H9 (cell line): ENCODE results near the gene ATRN. TPM values are rescaled to one million over a fixed set of nuclear protein-coding genes. Genes with fewer than 3 reads are reported as not detected.
A peak's percentile ranks its signal among the peaks of the same experiment; 100 is the strongest.

Experiments used
- DNase-seq: peaks from one replicate; pipeline ENCODE4 v3.0.0-alpha.2; 2017
- H2AFZ ChIP-seq: one replicate; pipeline ENCODE4 v1.6.1; 2013; ENCODE audit warnings: mild to moderate bottlenecking, low read length, control low read depth, moderate library complexity
- H2AK5ac ChIP-seq: 2 replicates; pipeline ENCODE4 v1.6.1; 2013; ENCODE audit warnings: low read length, control low read depth, mixed read lengths; ENCODE audit not compliant: insufficient read length
- H2BK120ac ChIP-seq: one replicate; pipeline ENCODE4 v1.6.1; 2013; ENCODE audit warnings: low read depth, mild to moderate bottlenecking, low read length, control low read depth, inconsistent platforms; ENCODE audit not compliant: poor library complexity, severe bottlenecking
- H2BK12ac ChIP-seq: 2 replicates; pipeline ENCODE4 v1.6.1; 2013; ENCODE audit warnings: low read length, control low read depth, mixed read lengths, low read depth; ENCODE audit not compliant: insufficient read length
- H2BK15ac ChIP-seq: 2 replicates; pipeline ENCODE4 v1.6.1; 2013; ENCODE audit warnings: low read depth, low read length, control low read depth
- H2BK20ac ChIP-seq: one replicate; pipeline ENCODE4 v1.6.1; 2013; ENCODE audit warnings: low read depth, mild to moderate bottlenecking, low read length, control low read depth, inconsistent platforms; ENCODE audit not compliant: poor library complexity, severe bottlenecking
- H2BK5ac ChIP-seq: 2 replicates; pipeline ENCODE4 v1.6.1; 2013; ENCODE audit warnings: low read length, control low read depth, mixed read lengths; ENCODE audit not compliant: insufficient read length
- H3K14ac ChIP-seq: 2 replicates; pipeline ENCODE4 v1.6.1; 2013; ENCODE audit warnings: low read length, control low read depth; ENCODE audit not compliant: insufficient read depth
- H3K18ac ChIP-seq: 2 replicates; pipeline ENCODE4 v1.6.1; 2013; ENCODE audit warnings: low read depth, mild to moderate bottlenecking, mixed read lengths, low read length, control low read depth; ENCODE audit not compliant: insufficient read length
- H3K23ac ChIP-seq: 2 replicates; pipeline ENCODE4 v1.6.1; 2013; ENCODE audit warnings: low read length, control low read depth, mixed read lengths, low read depth; ENCODE audit not compliant: insufficient read length
- H3K23me2 ChIP-seq: 2 replicates; pipeline ENCODE4 v1.6.1; 2013; ENCODE audit warnings: low read depth, mild to moderate bottlenecking, mixed read lengths, low read length, control low read depth; ENCODE audit not compliant: insufficient read length, poor library complexity, severe bottlenecking
- H3K27ac ChIP-seq: 2 replicates; pipeline ENCODE4 v1.5.1; 2013; ENCODE audit warnings: low read length, control low read depth, mixed read lengths, low read depth; ENCODE audit not compliant: insufficient read length
- H3K27me3 ChIP-seq: 2 replicates; pipeline ENCODE4 v1.6.1; 2013; ENCODE audit warnings: low read length, control low read depth, inconsistent platforms; ENCODE audit not compliant: insufficient read depth
- H3K4ac ChIP-seq: 2 replicates; pipeline ENCODE4 v1.6.1; 2013; ENCODE audit warnings: low read depth, mild to moderate bottlenecking, control low read depth, inconsistent platforms, low read length, moderate library complexity
- H3K4me1 ChIP-seq: 2 replicates; pipeline ENCODE4 v1.6.1; 2013; ENCODE audit warnings: low read length, control low read depth, inconsistent platforms; ENCODE audit not compliant: insufficient read depth
- H3K4me2 ChIP-seq: 2 replicates; pipeline ENCODE4 v1.6.1; 2013; ENCODE audit warnings: low read length, control low read depth, mixed read lengths; ENCODE audit not compliant: insufficient read length, insufficient read depth
- H3K56ac ChIP-seq: 2 replicates; pipeline ENCODE4 v1.6.1; 2013; ENCODE audit warnings: low read depth, mild to moderate bottlenecking, mixed read lengths, low read length, control low read depth; ENCODE audit not compliant: insufficient read length
- H3K79me1 ChIP-seq: 2 replicates; pipeline ENCODE4 v1.6.1; 2013; ENCODE audit warnings: low read depth, mild to moderate bottlenecking, moderate library complexity, low read length, control low read depth, inconsistent platforms; ENCODE audit not compliant: insufficient read depth, poor library complexity, severe bottlenecking
- H3K79me2 ChIP-seq: 2 replicates; pipeline ENCODE4 v1.6.1; 2013; ENCODE audit warnings: low read length, control low read depth, inconsistent platforms; ENCODE audit not compliant: insufficient read depth
- H3K9ac ChIP-seq: 2 replicates; pipeline ENCODE4 v1.6.1; 2013; ENCODE audit warnings: low read length, control low read depth, mixed read lengths; ENCODE audit not compliant: insufficient read length; ENCODE audit errors: extremely low read depth
- H3K9me3 ChIP-seq: one replicate; pipeline ENCODE4 v1.6.1; 2013; ENCODE audit warnings: low read depth, low read length, inconsistent platforms; ENCODE audit not compliant: control insufficient read depth
- H3T11ph ChIP-seq: one replicate; pipeline ENCODE4 v1.6.1; 2013; ENCODE audit warnings: mild to moderate bottlenecking, low read length, control low read depth, inconsistent platforms
- H4K20me1 ChIP-seq: one replicate; pipeline ENCODE4 v1.6.1; 2013; ENCODE audit not compliant: control insufficient read depth, insufficient read length, insufficient read depth
- H4K5ac ChIP-seq: 2 replicates; pipeline ENCODE4 v1.6.1; 2013; ENCODE audit warnings: low read depth, mild to moderate bottlenecking, mixed read lengths, low read length, control low read depth; ENCODE audit not compliant: insufficient read length
- H4K8ac ChIP-seq: replicated peaks from 2 replicates; pipeline ENCODE4 v1.6.1; 2013; ENCODE audit warnings: low read length, control low read depth, mixed read lengths, low read depth; ENCODE audit not compliant: insufficient read length
- H4K91ac ChIP-seq: 2 replicates; pipeline ENCODE4 v1.6.1; 2013; ENCODE audit warnings: low read depth, mild to moderate bottlenecking, moderate library complexity, mixed read lengths, low read length, control low read depth; ENCODE audit not compliant: insufficient read length
- H3K27ac Mint-ChIP-seq, 3 experiments: 2 replicates in 2 of 3; 3 replicates in 1 of 3; pipeline ENCODE4 v1.8.0; 2020 to 2021; ENCODE audit warnings: mixed read lengths in 3 of 3, mild to moderate bottlenecking in 1 of 3, moderate library complexity in 1 of 3
- H3K27me3 Mint-ChIP-seq: 2 replicates; pipeline ENCODE4 v1.8.0; 2021; ENCODE audit warnings: low read depth, mild to moderate bottlenecking, moderate library complexity, mixed read lengths
- H3K36me3 Mint-ChIP-seq, 3 experiments: 2 replicates in 2 of 3; 3 replicates in 1 of 3; pipeline ENCODE4 v1.8.0; 2020 to 2021; ENCODE audit warnings: low read depth in 3 of 3, mixed read lengths in 3 of 3; ENCODE audit not compliant: insufficient read depth in 1 of 3
- H3K4me1 Mint-ChIP-seq, 2 experiments: 2 replicates each; pipeline ENCODE4 v1.8.0; 2020; ENCODE audit warnings: mixed read lengths in 2 of 2
- H3K4me3 Mint-ChIP-seq, 2 experiments: 2 replicates in 1 of 2; 3 replicates in 1 of 2; pipeline ENCODE4 v1.8.0; 2020 to 2021; ENCODE audit warnings: mild to moderate bottlenecking in 2 of 2, mixed read lengths in 2 of 2, moderate library complexity in 1 of 2
- H3K9me3 Mint-ChIP-seq, 2 experiments: 2 replicates in 1 of 2; 3 replicates in 1 of 2; pipeline ENCODE4 v1.8.0; 2020; ENCODE audit warnings: mild to moderate bottlenecking in 2 of 2, mixed read lengths in 2 of 2, moderate library complexity in 1 of 2
- CTCF ChIP-seq: fragments of 200-600 bp; sonication (generic); conservative IDR thresholded peaks from 3 replicates; pipeline ENCODE4 v1.8.0; 2021; ENCODE audit warnings: antibody characterized with exemption, mild to moderate bottlenecking
- WGBS: extraction: QIAGEN DNeasy Blood & Tissue Kit; methylation state at CpG from one replicate; pipeline ENCODE4 v1.1.7; 2013; ENCODE audit warnings: missing lambda C conversion rate, low lambda C conversion rate, mixed read lengths; ENCODE audit not compliant: insufficient read length; ENCODE audit errors: extremely low coverage; 5-methylcytosine and 5-hydroxymethylcytosine counted together
- total RNA-seq: library from RNA; stranded (reverse); gene quantifications from 2 replicates; pipeline ENCODE4 v1.2.1, GENCODE V29; 2021

ATRN gene
- total RNA-seq, 1 experiment from 2014 or later = 23.1 TPM

GRCh38 chr20:3629893-3630292 lies 159.1 kb downstream of the ATRN start:
- H2BK5ac ChIP-seq = no peak overlapping the region
- no peak for DNase-seq
- no peak overlapping the region for H2BK15ac ChIP-seq
- peaks cover 0 to 11% (median 7%) of the 10 kb centered on the region in 3 experiments; a peak in 4 of 7 replicates for H3K36me3 Mint-ChIP-seq
- no peak for TF ChIP-seq CTCF
- H3K4me1 ChIP-seq = peaks cover 6% of the 10 kb centered on the region; the same call in 1 of the 2 replicates
- no peak overlapping the region for H3K14ac ChIP-seq
- H3T11ph ChIP-seq = no peak overlapping the region
- H3K9me3 Mint-ChIP-seq = no peaks in the 10 kb centered on the region
- no peak overlapping the region for H3K18ac ChIP-seq
- H3K23me2 ChIP-seq = no peaks in the 10 kb centered on the region
- H3K9me3 ChIP-seq = no peaks in the 10 kb centered on the region
- H3K4me3 Mint-ChIP-seq = no peak overlapping the region
- no peak overlapping the region for H2BK120ac ChIP-seq
- no peak overlapping the region for H3K9ac ChIP-seq
- H3K27ac ChIP-seq = no peak overlapping the region
- no peak overlapping the region for H3K4ac ChIP-seq
- H3K23ac ChIP-seq = no peak overlapping the region
- WGBS = no CpG with 5 or more reads among the region's 2 CpGs
- H4K20me1 ChIP-seq = no peaks in the 10 kb centered on the region
- H2AFZ ChIP-seq = no peak overlapping the region
- peak overlapping the region in 2 of 3 experiments; percentile 22 to 41; a peak in 2 of 7 replicates for H3K27ac Mint-ChIP-seq
- no peak overlapping the region for H2AK5ac ChIP-seq
- H3K27me3 ChIP-seq = no peaks in the 10 kb centered on the region
- H3K4me1 Mint-ChIP-seq = peaks cover 19 to 21% of the 10 kb centered on the region in 2 experiments
- no peak overlapping the region for H2BK12ac ChIP-seq
- H4K8ac ChIP-seq = no peak overlapping the region
- no peak overlapping the region for H4K5ac ChIP-seq
- H3K56ac ChIP-seq = no peak overlapping the region
- H3K27me3 Mint-ChIP-seq = no peaks in the 10 kb centered on the region
- H3K79me1 ChIP-seq = no peaks in the 10 kb centered on the region
- H3K4me2 ChIP-seq = no peak overlapping the region
- no peak overlapping the region for H2BK20ac ChIP-seq
- no peaks in the 10 kb centered on the region for H3K79me2 ChIP-seq
- no peak overlapping the region for H4K91ac ChIP-seq
